Calu3 (cell line): ENCODE measurements around the gene UGT1A10. TPM values are rescaled to one million over a fixed set of nuclear protein-coding genes. Genes with fewer than 3 reads are reported as not detected.

Experiments used
- BruUV-seq: library from RNA; stranded (reverse); fragments of 400-500 nt; replicated peaks from 2 replicates; lab custom pipeline; 2021; lab: Mats Ljungman, UMichigan
- CTCF ChIA-PET: fragments of 300-600 bp; sonication (Branson Sonifier 250); formaldehyde crosslinking; loops from one replicate; lab custom pipeline; 2022; ENCODE audit warnings: antibody characterized with exemption; lab: Charles Lee
- DNase-seq: peaks from one replicate; pipeline ENCODE4 v3.0.0; 2022
- H3K27ac Mint-ChIP-seq: one replicate; pipeline ENCODE4 v1.8.0; 2022; ENCODE audit warnings: mixed read lengths; ENCODE audit not compliant: unreplicated experiment
- H3K27me3 Mint-ChIP-seq: one replicate; pipeline ENCODE4 v1.8.0; 2022; ENCODE audit warnings: mixed read lengths; ENCODE audit not compliant: unreplicated experiment
- H3K36me3 Mint-ChIP-seq: one replicate; pipeline ENCODE4 v1.8.0; 2022; ENCODE audit warnings: mild to moderate bottlenecking, moderate library complexity, mixed read lengths; ENCODE audit not compliant: insufficient read depth, unreplicated experiment
- H3K4me1 Mint-ChIP-seq: one replicate; pipeline ENCODE4 v1.8.0; 2022; ENCODE audit warnings: mild to moderate bottlenecking, low read depth, mixed read lengths; ENCODE audit not compliant: unreplicated experiment
- H3K4me3 Mint-ChIP-seq: one replicate; pipeline ENCODE4 v1.8.0; 2022; ENCODE audit warnings: mild to moderate bottlenecking, low read depth, moderate library complexity, mixed read lengths; ENCODE audit not compliant: unreplicated experiment
- H3K9me3 Mint-ChIP-seq: one replicate; pipeline ENCODE4 v1.8.0; 2022; ENCODE audit warnings: low read depth, mixed read lengths; ENCODE audit not compliant: unreplicated experiment
- CTCF ChIP-seq: fragments of 200-600 bp; IDR thresholded peaks from one replicate; pipeline ENCODE4 v1.8.0; 2022; ENCODE audit warnings: antibody characterized with exemption; ENCODE audit not compliant: unreplicated experiment
- intact Hi-C: fragments of 100-400 bp; cut with micrococcal nuclease; formaldehyde crosslinking; loops from one replicate; pipeline ENCODE4 v1.10.0; 2022; ENCODE audit not compliant: unreplicated experiment
- total RNA-seq: library from RNA; stranded (reverse); gene quantifications from 2 replicates; pipeline ENCODE4 v1.2.3, GENCODE V29; 2022

The UGT1A10 gene
- total RNA-seq, 1 experiment from 2014 or later: 107 TPM

- no peaks in the 10 kb centered on the region for H3K36me3 Mint-ChIP-seq
- H3K27me3 Mint-ChIP-seq: no peaks in the 10 kb centered on the region
- no peak overlapping the region for H3K4me3 Mint-ChIP-seq
- CTCF ChIA-PET: no interaction called here
- intact Hi-C loops: no loop called here
- no peak for DNase-seq
- H3K4me1 Mint-ChIP-seq: peaks cover 35% of the 10 kb centered on the region
- BruUV-seq: no TSS peak
- peaks cover under 1% of the 10 kb centered on the region for H3K9me3 Mint-ChIP-seq
- H3K27ac Mint-ChIP-seq: no peak overlapping the region
- no peak for TF ChIP-seq CTCF
These were observed 20.2 kb downstream of the UGT1A10 start for GRCh38 chr2:233656443-233656842.

GRCh38 chr2:233658610-233659009 lies 22.4 kb downstream of the UGT1A10 start:
- Mint-ChIP-seq H3K4me1 (peaks cover 34% of the 10 kb centered on the region), H3K27ac (no peak overlapping the region), H3K36me3 (no peaks in the 10 kb centered on the region), H3K27me3 (no peaks in the 10 kb centered on the region), H3K9me3 (peaks cover 5% of the 10 kb centered on the region), H3K4me3 (no peak overlapping the region)
- DNase-seq: no peak
- BruUV-seq: no TSS peak
- no peak for TF ChIP-seq CTCF
- CTCF ChIA-PET: no interaction called here
- intact Hi-C loops: no loop called here

GRCh38 chr2:233663911-233664310 lies 27.7 kb downstream of the UGT1A10 start:
- no peak for DNase-seq
- intact Hi-C loops: no loop called here
- no TSS peak for BruUV-seq
- CTCF ChIA-PET: no interaction called here
- Mint-ChIP-seq H3K27ac (no peak overlapping the region), H3K4me1 (peaks cover 25% of the 10 kb centered on the region), H3K27me3 (no peaks in the 10 kb centered on the region), H3K4me3 (no peak overlapping the region), H3K9me3 (peaks cover 5% of the 10 kb centered on the region), H3K36me3 (no peaks in the 10 kb centered on the region)
- no peak for TF ChIP-seq CTCF

GRCh38 chr2:233668605-233669260 lies 32.5 kb downstream of the UGT1A10 start:
- TF ChIP-seq CTCF: no peak
- no peak for DNase-seq
- Mint-ChIP-seq H3K27me3 (no peaks in the 10 kb centered on the region), H3K9me3 (no peaks in the 10 kb centered on the region), H3K4me1 (peaks cover 32% of the 10 kb centered on the region), H3K36me3 (no peaks in the 10 kb centered on the region), H3K27ac (no peak overlapping the region), H3K4me3 (no peak overlapping the region)
- no TSS peak for BruUV-seq
- intact Hi-C loops: no loop called here
- CTCF ChIA-PET: no interaction called here
